Smooth muscle cell (in vitro differentiated cells): Measurements from ENCODE around the gene DLGAP1. TPM values are rescaled to one million over a fixed set of nuclear protein-coding genes. Genes with fewer than 3 reads are reported as not detected.

Experiments used
- DNase-seq: peaks from one replicate; lab custom pipeline; 2025; ENCODE audit not compliant: unreplicated experiment; lab: John Stamatoyannopoulos, UW
- H2AFZ ChIP-seq: fragments of 200-600 bp; sonication (generic); 2 replicates; pipeline ENCODE4 v1.6.0; 2016; ENCODE audit warnings: antibody characterized with exemption, low read depth, mild to moderate bottlenecking
- H3F3A ChIP-seq: fragments of 200-600 bp; sonication (generic); 2 replicates; pipeline ENCODE4 v1.6.0; 2017; ENCODE audit warnings: antibody characterized with exemption, low read depth
- H3K27ac ChIP-seq: fragments of 200-600 bp; sonication (generic); 2 replicates; pipeline ENCODE4 v1.5.1; 2016; ENCODE audit warnings: low read depth, mild to moderate bottlenecking
- H3K27me3 ChIP-seq: fragments of 200-600 bp; sonication (generic); 2 replicates; pipeline ENCODE4 v1.6.1; 2016; ENCODE audit warnings: low read depth, mild to moderate bottlenecking
- H3K36me3 ChIP-seq: fragments of 200-600 bp; sonication (generic); 2 replicates; pipeline ENCODE4 v1.5.1; 2016; ENCODE audit warnings: low read depth
- H3K4me1 ChIP-seq: fragments of 200-600 bp; sonication (generic); 2 replicates; pipeline ENCODE4 v1.5.1; 2016; ENCODE audit warnings: low read depth
- H3K4me2 ChIP-seq: fragments of 200-600 bp; sonication (generic); 2 replicates; pipeline ENCODE4 v1.6.0; 2016; ENCODE audit warnings: mild to moderate bottlenecking
- H3K4me3 ChIP-seq: fragments of 200-600 bp; sonication (generic); 2 replicates; pipeline ENCODE4 v1.5.1; 2016; ENCODE audit warnings: mild to moderate bottlenecking
- H3K79me2 ChIP-seq: fragments of 200-600 bp; sonication (generic); 2 replicates; pipeline ENCODE4 v1.6.0; 2016; ENCODE audit warnings: low read depth, mild to moderate bottlenecking
- H3K9ac ChIP-seq: fragments of 200-600 bp; sonication (generic); 2 replicates; pipeline ENCODE4 v1.6.0; 2016; ENCODE audit warnings: low read depth
- H3K9me3 ChIP-seq: fragments of 200-600 bp; sonication (generic); replicated peaks from 2 replicates; pipeline ENCODE4 v1.5.1; 2016; ENCODE audit warnings: low read depth
- H4K20me1 ChIP-seq: fragments of 200-600 bp; sonication (generic); 2 replicates; pipeline ENCODE4 v1.6.0; 2016; ENCODE audit warnings: low read depth
- CTCF ChIP-seq: fragments of 200-600 bp; sonication (generic); IDR thresholded peaks from 2 replicates; pipeline ENCODE4 v1.5.1; 2017; ENCODE audit warnings: borderline replicate concordance, mild to moderate bottlenecking, antibody characterized with exemption; ENCODE audit not compliant: insufficient read depth, poor library complexity, severe bottlenecking
- WGBS: methylation state at CpG from one replicate; pipeline ENCODE4 v1.1.7; 2016; ENCODE audit warnings: low lambda C conversion rate; 5-methylcytosine and 5-hydroxymethylcytosine counted together
- polyA plus RNA-seq: library from polyadenylated mRNA; unstranded; fragments of >200 nt; fragmentation: Nextera tagmentation; extraction: Ambion mirVana; gene quantifications from 2 replicates; pipeline ENCODE4 v1.2.1, GENCODE V29; 2016
- total RNA-seq: library from RNA; depleted of rRNA; stranded (reverse); fragments of >200 nt; gene quantifications from 2 replicates; pipeline ENCODE4 v1.2.3, GENCODE V29; 2014

DLGAP1 gene
- total and polyA plus RNA-seq, 2 experiments from 2014 or later, result 2.6 to 11.3 TPM

GRCh38 chr18:4360221-4360715, 94.8 kb downstream of the DLGAP1 start:
- H3K9ac ChIP-seq, result no peak overlapping the region
- H3K36me3 ChIP-seq, result no peaks in the 10 kb centered on the region
- H3K4me2 ChIP-seq, result no peak overlapping the region
- no peak overlapping the region for H2AFZ ChIP-seq
- no peak for TF ChIP-seq CTCF
- no peaks in the 10 kb centered on the region for H3K79me2 ChIP-seq
- 92% methylated on average over 2 of the region's 2 CpGs for WGBS
- H3K4me1 ChIP-seq, result peaks cover 10% of the 10 kb centered on the region
- no peak overlapping the region for H3K4me3 ChIP-seq
- no peak for DNase-seq
- no peaks in the 10 kb centered on the region for H3K9me3 ChIP-seq
- no peaks in the 10 kb centered on the region for H3K27me3 ChIP-seq
- no peak overlapping the region for H3K27ac ChIP-seq
- no peaks in the 10 kb centered on the region for H4K20me1 ChIP-seq
- no peaks in the 10 kb centered on the region for H3F3A ChIP-seq

GRCh38 chr18:4358618-4359017, 96.5 kb downstream of the DLGAP1 start:
- no peaks in the 10 kb centered on the region for H3K36me3 ChIP-seq
- H3K4me1 ChIP-seq, result peaks cover 13% of the 10 kb centered on the region
- no peak overlapping the region for H3K4me3 ChIP-seq
- H4K20me1 ChIP-seq, result no peaks in the 10 kb centered on the region
- H3K9ac ChIP-seq, result no peak overlapping the region
- H3K79me2 ChIP-seq, result no peaks in the 10 kb centered on the region
- DNase-seq, result no peak
- no peaks in the 10 kb centered on the region for H3K27me3 ChIP-seq
- H2AFZ ChIP-seq, result no peak overlapping the region
- no peak overlapping the region for H3K4me2 ChIP-seq
- H3F3A ChIP-seq, result no peaks in the 10 kb centered on the region
- WGBS, result 78% methylated on average over 4 of the region's 4 CpGs
- TF ChIP-seq CTCF, result no peak
- H3K27ac ChIP-seq, result no peak overlapping the region
- no peaks in the 10 kb centered on the region for H3K9me3 ChIP-seq

GRCh38 chr18:4357579-4357978, 97.5 kb downstream of the DLGAP1 start:
- H3K4me1 ChIP-seq, result peaks cover 24% of the 10 kb centered on the region
- WGBS, result 87% methylated on average over 4 of the region's 4 CpGs
- no peak for TF ChIP-seq CTCF
- no peak overlapping the region for H3K4me2 ChIP-seq
- no peak overlapping the region for H3K27ac ChIP-seq
- H3K9ac ChIP-seq, result no peak overlapping the region
- no peaks in the 10 kb centered on the region for H3K79me2 ChIP-seq
- H3K4me3 ChIP-seq, result no peak overlapping the region
- no peak overlapping the region for H2AFZ ChIP-seq
- no peaks in the 10 kb centered on the region for H3F3A ChIP-seq
- no peaks in the 10 kb centered on the region for H3K36me3 ChIP-seq
- no peaks in the 10 kb centered on the region for H3K9me3 ChIP-seq
- H4K20me1 ChIP-seq, result no peaks in the 10 kb centered on the region
- no peak for DNase-seq
- H3K27me3 ChIP-seq, result no peaks in the 10 kb centered on the region

- H3K27me3 ChIP-seq, result no peaks in the 10 kb centered on the region
- WGBS, result 95% methylated on average over 6 of the region's 6 CpGs
- peaks cover 26% of the 10 kb centered on the region for H3K4me1 ChIP-seq
- no peak overlapping the region for H3K27ac ChIP-seq
- no peaks in the 10 kb centered on the region for H3K9me3 ChIP-seq
- no peak overlapping the region for H3K4me3 ChIP-seq
- TF ChIP-seq CTCF, result no peak
- no peaks in the 10 kb centered on the region for H3K79me2 ChIP-seq
- H2AFZ ChIP-seq, result no peak overlapping the region
- no peak overlapping the region for H3K9ac ChIP-seq
- H3K36me3 ChIP-seq, result no peaks in the 10 kb centered on the region
- no peaks in the 10 kb centered on the region for H4K20me1 ChIP-seq
- DNase-seq, result no peak
- H3F3A ChIP-seq, result no peaks in the 10 kb centered on the region
- H3K4me2 ChIP-seq, result no peak overlapping the region
These were observed 98.2 kb downstream of the DLGAP1 start for GRCh38 chr18:4356929-4357328.
